HG02852 (cell line): ENCODE data around the gene NSUN2.

Experiments used
- ATAC-seq: cut with Tn5 transposase; IDR thresholded peaks from one replicate; pipeline ENCODE4 v1.9.1; 2021; ENCODE audit warnings: mild to moderate bottlenecking, moderate library complexity; ENCODE audit not compliant: unreplicated experiment

The NSUN2 gene

DNA sequence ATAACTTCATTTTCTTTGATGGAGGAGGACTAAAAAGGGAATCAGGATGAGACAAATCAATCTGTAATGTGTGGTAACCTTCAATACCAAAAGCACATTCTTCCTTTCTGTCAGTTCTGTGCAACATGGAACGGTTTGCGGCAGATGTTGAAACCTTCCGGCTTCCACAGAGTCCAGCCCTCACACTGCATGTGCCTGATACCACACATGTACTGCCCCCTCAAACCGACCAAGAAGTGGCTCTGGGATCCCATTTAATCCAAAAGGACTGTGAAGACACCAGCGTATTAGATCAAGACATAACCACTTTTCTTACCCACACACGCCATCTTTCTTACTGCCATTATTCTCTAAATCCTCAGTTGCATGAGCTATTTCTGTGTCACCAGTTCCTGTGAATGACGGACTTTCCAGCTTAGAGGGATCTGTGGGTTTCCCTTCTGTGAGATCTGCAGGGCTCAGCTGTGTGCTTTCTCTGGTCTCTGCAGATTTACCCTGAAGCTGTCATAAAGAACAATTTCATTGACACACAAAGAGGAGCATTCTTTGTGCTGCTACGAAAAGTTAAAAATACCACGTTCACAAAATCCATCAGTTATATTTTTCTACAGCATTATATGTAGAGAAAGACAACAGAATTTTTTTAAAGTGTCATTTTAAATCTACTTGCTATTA is 25.8 kb downstream of the NSUN2 start:
- ATAC-seq = no peak

- ATAC-seq = no peak
These were observed 27.9 kb downstream of the NSUN2 start for GRCh38 chr5:6604946-6605345.

DNA sequence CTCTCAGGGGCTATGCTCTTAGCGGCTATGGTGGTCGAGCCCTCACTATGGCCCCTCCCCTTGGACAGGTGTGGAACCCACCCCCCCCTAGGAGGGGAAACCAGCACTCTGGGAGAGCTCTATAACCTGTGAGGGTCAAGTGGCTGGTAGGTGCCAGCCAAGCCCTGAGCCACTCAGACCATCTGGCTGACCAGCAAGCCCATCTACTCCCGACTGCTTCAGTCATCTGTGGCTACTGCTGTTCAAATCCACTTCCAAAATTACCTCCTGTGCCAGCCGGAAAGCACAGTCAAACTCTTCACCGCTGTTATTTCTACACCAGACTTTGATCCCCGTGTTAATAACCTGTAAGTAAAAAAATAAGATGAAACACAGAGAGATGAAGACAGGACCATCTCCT is 28.5 kb downstream of the NSUN2 start:
- no peak for ATAC-seq

- ATAC-seq = no peak
These were observed 29.2 kb downstream of the NSUN2 start for GRCh38 chr5:6603643-6604042.

DNA sequence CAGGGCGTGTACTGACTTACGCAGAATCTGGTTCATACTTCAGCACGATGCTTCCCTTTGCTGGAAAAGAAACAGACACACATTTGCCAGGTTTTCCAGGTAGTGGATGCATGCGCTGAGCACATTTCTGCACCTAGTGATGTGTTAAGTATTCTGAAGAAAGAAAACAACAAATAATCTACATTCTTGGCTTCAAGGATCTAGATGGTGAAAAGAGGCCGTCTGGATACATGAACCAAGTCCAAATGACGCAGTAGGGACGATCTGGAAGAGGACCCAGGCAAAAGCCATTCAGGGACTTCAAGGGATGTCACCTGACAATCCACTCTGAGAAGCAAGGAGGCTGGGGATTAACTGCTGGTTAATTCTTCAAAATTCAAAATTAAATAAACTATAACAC is 30.4 kb downstream of the NSUN2 start:
- no peak for ATAC-seq

GRCh38 chr5:6601816-6602215 is 31.0 kb downstream of the NSUN2 start:
- no peak for ATAC-seq

DNA sequence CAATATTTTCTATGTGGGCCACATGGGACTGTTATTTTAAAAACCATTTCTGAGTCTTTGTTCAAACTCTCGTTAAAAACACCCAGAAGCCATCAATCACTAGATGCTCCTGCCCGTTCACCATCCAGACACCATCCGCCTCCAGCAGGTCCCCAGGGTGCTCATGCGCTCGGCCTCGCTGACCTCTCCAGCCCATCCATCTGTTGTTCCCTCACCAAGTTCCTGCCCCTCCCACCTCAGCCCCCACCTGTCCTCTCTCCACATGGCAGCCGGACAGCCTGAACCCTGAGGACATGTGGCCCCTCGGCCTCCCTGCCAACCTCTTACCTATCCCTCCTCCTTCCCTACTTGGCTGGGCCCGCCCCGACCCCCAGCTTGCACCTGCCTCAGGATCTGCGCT is 31.6 kb downstream of the NSUN2 start:
- ATAC-seq = no peak

DNA sequence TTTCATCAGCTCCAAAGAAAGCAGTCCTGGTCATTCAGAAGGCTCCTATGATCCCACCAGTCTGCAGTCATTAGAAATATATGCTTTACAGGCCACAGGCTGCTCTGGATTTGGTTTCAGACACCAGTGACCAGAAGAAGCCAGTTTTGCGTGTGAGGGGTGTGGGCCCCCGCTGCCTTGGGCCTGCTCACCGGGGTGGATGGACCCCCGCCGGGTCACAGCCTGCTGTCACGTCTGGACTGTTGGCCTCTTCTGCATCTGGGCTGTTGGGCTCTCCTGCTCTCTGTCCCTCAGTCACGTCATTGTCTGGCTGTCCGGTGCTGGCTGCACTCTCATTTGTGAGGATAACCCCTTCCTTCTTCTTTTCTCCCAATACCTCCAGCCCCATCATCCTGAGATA is 33.1 kb downstream of the NSUN2 start:
- no peak for ATAC-seq

DNA sequence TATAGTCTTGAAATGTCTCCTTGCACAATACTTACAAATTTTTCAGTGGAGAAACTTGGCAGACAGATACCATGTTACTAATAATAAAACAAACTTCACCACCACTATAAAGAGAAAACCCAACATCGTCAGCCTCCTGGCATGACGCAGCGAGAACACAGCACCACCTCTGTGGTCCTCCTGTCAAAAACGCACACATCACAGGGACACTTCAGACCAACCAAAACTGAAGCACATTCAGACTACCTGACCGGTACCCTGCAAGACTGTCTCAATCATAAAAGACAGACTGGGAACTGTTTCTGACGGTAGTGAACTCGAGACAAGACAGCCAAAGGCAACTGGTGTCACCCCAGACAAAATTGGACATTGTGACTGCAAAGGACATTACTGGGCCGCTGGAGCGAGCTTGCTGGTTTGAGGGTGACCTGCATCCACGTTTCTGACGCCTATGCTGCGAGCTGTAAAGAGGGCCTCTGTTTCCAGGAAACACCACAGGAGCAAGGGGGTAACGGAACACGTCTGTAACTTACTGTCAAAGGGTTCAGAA is 34.4 kb downstream of the NSUN2 start:
- no peak for ATAC-seq

DNA sequence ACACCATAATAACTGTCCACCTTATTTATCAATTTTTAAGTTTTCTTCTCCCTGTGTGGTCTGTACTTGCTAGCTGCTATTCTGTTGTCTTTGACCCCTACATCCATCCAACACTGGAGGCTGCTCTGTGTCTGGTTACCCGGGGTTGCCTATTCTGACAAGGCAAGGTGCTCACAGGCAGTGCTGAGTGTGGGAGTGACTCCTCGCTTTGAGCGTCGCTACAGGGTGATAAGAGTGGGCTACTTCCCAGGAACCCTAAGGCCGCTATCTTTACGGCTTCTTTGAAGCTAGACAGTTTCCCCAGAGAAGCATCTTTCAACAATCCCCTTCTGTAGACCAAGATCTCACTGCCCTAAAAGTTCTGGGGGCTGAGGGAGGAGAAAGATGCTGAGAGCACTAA is 35.3 kb downstream of the NSUN2 start:
- ATAC-seq = no peak

DNA sequence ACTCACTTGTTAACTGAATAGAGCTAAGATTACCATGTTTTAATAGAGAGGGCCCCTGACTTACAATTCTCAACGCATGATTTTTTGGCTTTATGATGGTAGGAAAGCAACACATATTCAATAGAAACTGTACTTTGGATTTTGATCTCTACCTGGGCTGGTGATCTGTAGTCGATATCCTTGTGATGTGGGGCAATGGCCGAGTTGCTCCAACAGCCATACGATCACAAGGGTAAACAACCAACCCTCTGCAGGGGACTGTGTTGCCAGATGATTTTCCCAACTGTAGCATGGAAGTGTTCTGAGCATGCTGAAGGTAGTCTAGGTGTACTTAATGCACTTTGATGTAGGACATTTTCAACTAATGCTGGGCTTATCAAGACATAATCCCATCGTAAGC is 36.5 kb downstream of the NSUN2 start:
- no peak for ATAC-seq

DNA sequence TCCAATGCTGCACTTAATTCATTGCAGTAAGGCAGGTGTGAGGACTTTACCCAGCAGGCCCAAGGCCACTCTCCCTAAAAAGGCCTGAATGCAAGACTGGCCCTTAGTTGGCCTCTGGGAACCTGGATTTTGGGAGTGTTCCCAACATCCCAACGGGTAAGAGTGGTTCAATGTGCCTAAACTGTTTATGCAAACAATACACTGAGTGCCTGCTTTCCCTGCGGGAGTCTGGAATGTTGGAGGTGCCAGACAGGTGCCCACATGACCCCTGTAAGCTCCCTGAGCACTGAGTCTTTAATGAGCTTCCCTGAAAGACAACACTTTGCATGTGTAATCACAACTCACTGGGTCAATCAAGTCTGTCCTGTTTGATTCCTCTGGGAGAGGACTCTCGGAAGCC is 37.4 kb downstream of the NSUN2 start:
- ATAC-seq = no peak

DNA sequence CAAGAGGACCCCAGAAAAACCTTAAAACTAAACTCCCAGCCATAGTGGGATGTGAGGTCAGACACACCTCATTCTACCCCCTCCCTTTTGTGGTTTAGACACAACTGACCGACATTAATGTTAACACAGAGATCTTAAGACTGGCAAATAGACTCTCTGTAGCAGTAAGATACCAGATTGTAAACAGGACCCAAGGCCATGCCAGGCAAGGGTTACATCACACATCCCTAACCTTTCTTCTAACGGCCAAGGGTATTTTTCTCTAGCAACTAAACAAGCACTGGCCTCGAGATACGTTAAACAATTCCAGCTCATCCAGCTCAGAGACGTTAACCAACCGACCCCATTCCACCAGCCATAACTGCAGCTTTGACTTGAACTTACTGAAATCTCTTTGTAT is 38.8 kb downstream of the NSUN2 start:
- no peak for ATAC-seq

DNA sequence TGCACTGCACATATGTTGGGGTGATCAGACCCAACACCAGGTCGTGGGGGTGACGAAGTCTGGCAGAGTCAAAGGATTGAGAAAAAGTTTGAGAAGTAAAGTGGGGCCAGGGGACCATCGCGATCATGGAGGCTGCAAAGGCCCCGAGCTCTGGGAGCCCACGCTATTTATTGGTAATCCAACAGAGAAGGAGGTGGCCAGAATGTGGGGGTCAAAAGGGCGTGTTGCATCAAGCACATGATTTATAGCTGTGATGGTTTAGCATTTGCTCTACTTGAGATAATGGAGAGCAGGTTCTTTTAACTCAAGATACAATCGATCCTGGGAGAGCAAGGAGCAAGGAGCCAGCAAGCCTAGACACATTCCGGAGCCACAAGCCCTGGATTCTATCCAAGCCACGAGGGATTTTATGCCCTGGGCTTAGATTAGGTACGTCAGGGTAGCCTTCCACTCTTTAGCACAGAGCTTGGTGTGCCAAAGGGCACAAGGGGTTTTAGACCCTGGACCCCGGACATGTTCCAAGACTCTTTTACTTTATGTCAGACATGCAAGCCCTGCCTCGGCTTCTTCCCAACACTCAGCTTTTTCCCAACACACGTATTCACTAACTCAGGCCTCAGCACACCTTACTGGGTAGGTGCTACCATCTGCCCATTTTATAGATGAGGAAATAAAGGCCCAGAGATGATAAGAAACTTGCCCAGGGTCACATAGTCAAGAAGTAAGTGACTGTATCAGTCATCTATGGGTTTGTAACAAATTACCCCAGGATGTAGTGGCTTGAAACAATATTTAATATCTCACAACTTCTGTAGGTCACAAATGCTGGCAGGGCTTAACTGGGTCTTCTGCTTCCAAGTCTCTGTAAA is 39.5 kb downstream of the NSUN2 start:
- ATAC-seq = no peak

GRCh38 chr5:6592601-6593000 is 40.2 kb downstream of the NSUN2 start:
- no peak for ATAC-seq

DNA sequence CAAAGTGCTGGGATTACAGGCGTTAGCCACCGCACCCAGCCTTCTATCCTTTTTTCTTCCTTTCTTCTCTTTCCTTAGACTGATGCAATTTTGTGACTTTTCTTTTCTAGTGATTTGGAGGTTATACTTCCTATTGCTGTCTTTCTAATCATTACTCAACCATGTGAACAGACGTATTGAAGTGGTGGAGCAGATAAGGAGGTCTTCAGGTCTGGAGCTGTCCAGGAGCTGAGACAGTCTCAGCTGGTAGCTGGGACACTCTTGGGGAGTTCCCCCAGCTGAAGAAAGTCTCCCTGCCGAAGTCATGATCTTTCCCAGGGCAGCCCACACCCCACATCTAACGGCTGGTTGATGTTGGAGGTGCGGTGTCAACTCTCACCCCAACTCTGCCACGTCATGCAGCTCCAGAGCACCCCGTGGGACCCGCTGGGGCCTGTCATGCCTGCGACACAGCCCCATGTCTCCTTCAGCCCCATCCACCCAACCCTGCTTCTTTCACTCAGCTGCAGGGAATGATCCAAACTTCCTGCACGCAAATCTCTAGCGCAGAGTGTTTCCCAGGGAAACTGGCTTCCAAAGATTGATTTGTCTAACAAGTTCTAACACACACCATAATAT is 41.1 kb downstream of the NSUN2 start:
- ATAC-seq = no peak

DNA sequence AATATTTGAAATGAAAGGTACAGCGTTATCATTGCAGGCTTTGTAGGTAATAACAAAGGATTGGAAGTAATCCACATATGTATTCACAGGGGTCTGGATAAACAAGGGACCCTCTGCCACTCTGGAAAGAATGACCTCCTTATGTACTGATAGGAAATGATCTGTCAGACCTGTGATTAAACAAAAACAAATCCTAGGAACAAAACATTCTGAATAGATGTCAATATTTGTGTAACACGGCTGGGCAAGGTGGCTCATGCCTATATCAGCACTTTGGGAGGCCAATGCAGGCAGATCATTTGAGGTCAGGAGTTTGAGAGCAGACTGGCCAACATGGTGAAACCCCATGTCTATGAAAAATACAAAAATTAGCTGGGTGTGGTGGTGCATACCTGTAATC is 42.3 kb downstream of the NSUN2 start:
- ATAC-seq = no peak

GRCh38 chr5:6587171-6587570 is 45.7 kb downstream of the NSUN2 start:
- no peak for ATAC-seq

GRCh38 chr5:6586647-6587042 is 46.2 kb downstream of the NSUN2 start:
- no peak for ATAC-seq

- ATAC-seq = no peak
These were observed 46.8 kb downstream of the NSUN2 start for GRCh38 chr5:6585939-6586646.

- ATAC-seq = no peak
These were observed 47.7 kb downstream of the NSUN2 start for GRCh38 chr5:6585168-6585567.
